ENCODE measurements around the gene PPP1R8. TPM values are rescaled to one million over a fixed set of nuclear protein-coding genes. Genes with fewer than 3 reads are reported as not detected.

PPP1R8 gene
- total and polyA plus RNA-seq, 2 of the 8 experiments (the other 6 are each of a cell fraction or from before 2014, with no cell fraction given), result 33.4 to 51.8 TPM

DNA sequence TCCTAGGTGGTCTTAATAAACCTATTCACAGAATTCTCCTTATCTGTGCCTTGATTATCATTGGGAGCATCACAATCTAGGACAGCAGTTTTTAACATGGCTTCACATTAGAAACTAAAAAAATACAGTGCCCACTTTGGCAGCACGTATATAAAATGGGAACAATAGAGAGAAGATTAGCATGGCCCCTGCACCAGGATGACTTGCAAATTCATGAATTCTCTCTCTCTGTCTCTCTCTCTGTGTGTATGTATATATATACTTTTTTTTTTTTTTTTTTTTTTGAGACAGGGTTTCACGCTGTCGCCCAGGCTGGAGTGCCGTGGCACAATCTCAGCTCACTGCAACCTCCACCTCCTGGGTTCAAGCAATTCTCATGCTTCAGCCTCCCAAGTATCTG lies 6.2 kb upstream of the PPP1R8 start:
- H3K56ac ChIP-seq (replicated peaks; ENCODE audit: insufficient read length, low read depth, low read length), result no peak overlapping the region
- no peaks in the 10 kb centered on the region for H3K79me1 ChIP-seq (ENCODE audit: low read depth, low read length)
- 83% methylated on average over 2 of the region's 4 CpGs; no CpG with 5 or more reads in 1 of the 2 experiments for WGBS, 2 experiments (ENCODE audit: extremely low coverage in 1 of 2, insufficient coverage in 1 of 2, insufficient read length in 1 of 2, insufficient replicate concordance in 2 of 2, low coverage in 1 of 2, low lambda C conversion rate in 2 of 2, missing lambda C conversion rate in 1 of 2)
- DNase-seq (ENCODE audit: low read depth in 1 of 2, low spot score in 2 of 2) (no peak), FAIRE-seq (no peak)
- no peak overlapping the region for H3K14ac ChIP-seq (ENCODE audit: insufficient read length)
- no peak overlapping the region for H3K27ac ChIP-seq (ENCODE audit: low read depth, low read length)
- H2AFZ ChIP-seq (ENCODE audit: low read length), result no peak overlapping the region
- no peaks in the 10 kb centered on the region; a peak in 1 of 8 replicates for H3K36me3 ChIP-seq (ENCODE audit: control insufficient read depth in 2 of 4, insufficient read depth in 4 of 4, low read length in 3 of 4)
- no peak overlapping the region for H2AK5ac ChIP-seq (ENCODE audit: low read depth, low read length)
- H2BK5ac ChIP-seq (ENCODE audit: low read depth, low read length), result no peak overlapping the region
- H2BK20ac ChIP-seq (ENCODE audit: low read length), result no peak overlapping the region
- H3K23ac ChIP-seq (ENCODE audit: insufficient read length), result no peak overlapping the region
- H3K4me1 ChIP-seq (replicated peaks in 1 of 4; ENCODE audit: control insufficient read depth in 3 of 4, insufficient read depth in 4 of 4, low read length in 3 of 4), result no peaks in the 10 kb centered on the region
- H3K9me3 ChIP-seq (ENCODE audit: insufficient read depth in 2 of 2, low read depth in 1 of 2, low read length in 1 of 2), result no peaks in the 10 kb centered on the region
- no peak overlapping the region for H2BK12ac ChIP-seq (ENCODE audit: low read depth, low read length)
- no peak overlapping the region for H3K4me3 ChIP-seq (ENCODE audit: extremely low read depth in 1 of 4, insufficient read depth in 2 of 4, low read depth in 3 of 4, low read length in 4 of 4)
- no peaks in the 10 kb centered on the region for H3K23me2 ChIP-seq (ENCODE audit: low read depth, low read length)
- no peak overlapping the region for H4K5ac ChIP-seq (ENCODE audit: insufficient read length, low read depth, low read length)
- no peak overlapping the region for H4K8ac ChIP-seq (ENCODE audit: extremely low read depth, insufficient read depth, low read length)
- CTCF ChIA-PET (ENCODE audit: partially characterized antibody), result interaction anchor here (0.9 kb wide), 1 partner anchor 528 kb away, joined by 3 read pairs; no protein-coding TSS in a partner anchor
- no peak overlapping the region for H3K18ac ChIP-seq (ENCODE audit: extremely low read depth, low read length)
- H3K4ac ChIP-seq (replicated peaks; ENCODE audit: insufficient read length, low read depth, low read length), result no peak overlapping the region
- H3K27me3 ChIP-seq (replicated peaks in 1 of 4; ENCODE audit: control insufficient read depth in 3 of 4, extremely low read depth in 1 of 4, insufficient read depth in 3 of 4, low read length in 3 of 4), result no peaks in the 10 kb centered on the region
- H2BK15ac ChIP-seq (ENCODE audit: low read length), result no peak overlapping the region
- H3K79me2 ChIP-seq (ENCODE audit: control insufficient read depth in 1 of 2, insufficient read depth in 2 of 2, low read length in 2 of 2), result no peaks in the 10 kb centered on the region
- no peaks in the 10 kb centered on the region for H4K20me1 ChIP-seq (replicated peaks in 1 of 2; ENCODE audit: control insufficient read depth in 1 of 2, insufficient read depth in 2 of 2, low read length in 2 of 2)
- no peak for TF ChIP-seq MAFK (IDR thresholded peaks at IDR 0.05; ENCODE audit: low read depth, low read length)
- TF ChIP-seq POU5F1 (IDR thresholded peaks at IDR 0.05; ENCODE audit: low read depth, low read length), result no peak
- TF ChIP-seq KDM5A (IDR thresholded peaks at IDR 0.05; ENCODE audit: low read length), result no peak
- TF ChIP-seq JUN (IDR thresholded peaks at IDR 0.05; ENCODE audit: low read depth, low read length), result no peak
- no peak for TF ChIP-seq GABPA (IDR thresholded peaks at IDR 0.05; ENCODE audit: borderline replicate concordance, insufficient read depth, low read length)
- no peak for TF ChIP-seq KDM4A (IDR thresholded peaks at IDR 0.05; ENCODE audit: low read depth, low read length, severe bottlenecking)
- TF ChIP-seq TBP (IDR thresholded peaks at IDR 0.05; ENCODE audit: low read depth, low read length), result no peak
- no peak for TF ChIP-seq EGR1 (IDR thresholded peaks at IDR 0.05; ENCODE audit: borderline replicate concordance, low read depth, low read length)
- TF ChIP-seq CTBP2 (IDR thresholded peaks at IDR 0.05; ENCODE audit: borderline replicate concordance, insufficient read depth, insufficient read length, low read length), result no peak
- TF ChIP-seq, protein P1, sequence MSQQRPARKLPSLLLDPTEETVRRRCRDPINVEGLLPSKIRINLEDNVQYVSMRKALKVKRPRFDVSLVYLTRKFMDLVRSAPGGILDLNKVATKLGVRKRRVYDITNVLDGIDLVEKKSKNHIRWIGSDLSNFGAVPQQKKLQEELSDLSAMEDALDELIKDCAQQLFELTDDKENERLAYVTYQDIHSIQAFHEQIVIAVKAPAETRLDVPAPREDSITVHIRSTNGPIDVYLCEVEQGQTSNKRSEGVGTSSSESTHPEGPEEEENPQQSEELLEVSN (IDR thresholded peaks at IDR 0.05), result no peak
- no peak for TF ChIP-seq RNF2 (IDR thresholded peaks at IDR 0.05; ENCODE audit: borderline replicate concordance, low read depth, low read length, missing control alignments, poor library complexity, severe bottlenecking)
- H3K4me2 ChIP-seq (ENCODE audit: insufficient read depth in 1 of 2, low read depth in 2 of 2, low read length in 2 of 2), result no peak overlapping the region
- POLR2A ChIA-PET (ENCODE audit: partially characterized antibody), result interaction anchor here (0.6 kb wide), 1 partner anchor 27 kb away, joined by 3 read pairs; no protein-coding TSS in a partner anchor
- no peak overlapping the region for H2BK120ac ChIP-seq (replicated peaks; ENCODE audit: low read depth, low read length)
- H4K91ac ChIP-seq (replicated peaks; ENCODE audit: insufficient read length, low read length), result no peak overlapping the region
- no peak overlapping the region for H3K9ac ChIP-seq (replicated peaks in 1 of 4; ENCODE audit: extremely low read depth in 1 of 4, low read depth in 3 of 4, low read length in 3 of 4)

Measured in H1 (cell line).